Activated T-helper 1 cell treated with anti-CD3 and anti-CD28 coated beads, Interleukin-2, amount 50 U/mL, for 16 hours (primary cell): ENCODE results near the gene TOP2A.

Source experiments
- DNase-seq, 2 donors: peaks; one replicate each; pipeline ENCODE4 v3.0.0-alpha.2; 2020; ENCODE audit warnings: low read depth in 1 of 2, low spot score in 1 of 2

The TOP2A gene

GRCh38 chr17:40361925-40362695 is 55.6 kb downstream of the TOP2A start:
- no peak for DNase-seq

DNA sequence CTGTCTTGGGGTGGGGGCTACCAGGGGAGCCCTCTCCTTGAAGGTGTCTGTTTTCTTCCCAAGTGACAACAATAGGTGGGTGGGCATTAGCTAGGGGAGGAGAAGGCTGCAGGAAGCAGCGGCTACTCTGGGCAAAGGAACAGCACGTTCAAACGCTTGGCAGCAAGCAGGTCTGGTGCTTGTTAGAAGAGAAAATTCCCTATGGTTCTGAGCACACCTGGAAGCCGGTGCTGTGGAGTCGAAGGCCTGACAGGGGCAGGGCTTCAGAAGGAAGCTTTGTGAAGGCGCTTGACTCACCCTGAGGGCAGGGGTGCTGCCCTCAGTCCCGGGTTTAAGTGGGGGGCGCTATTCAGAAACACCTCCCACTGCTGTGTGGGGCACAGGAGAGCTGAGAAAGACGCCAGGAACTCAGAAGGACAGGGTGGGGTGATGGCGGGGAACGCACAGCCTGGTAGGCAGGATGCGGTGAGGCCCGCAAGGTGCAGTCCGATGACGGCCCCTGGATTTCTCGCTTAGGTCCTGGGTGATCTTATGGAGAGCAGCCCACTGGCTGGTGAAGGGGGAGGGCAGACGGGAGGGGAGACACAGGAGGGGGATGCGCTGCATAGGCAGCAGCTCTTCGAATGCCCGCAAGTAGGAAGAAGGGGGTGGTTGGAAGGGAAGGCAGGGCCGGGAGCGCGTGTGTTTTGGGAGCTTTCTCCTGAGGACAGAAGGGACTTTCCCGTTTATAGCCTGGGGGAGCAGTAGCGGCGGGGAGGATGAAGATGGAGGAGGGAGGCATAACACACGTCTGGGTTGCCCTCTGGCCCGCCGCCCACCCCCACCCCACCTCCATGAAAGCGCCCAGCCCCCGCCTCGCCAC is 56.4 kb downstream of the TOP2A start:
- no peak for DNase-seq

DNA sequence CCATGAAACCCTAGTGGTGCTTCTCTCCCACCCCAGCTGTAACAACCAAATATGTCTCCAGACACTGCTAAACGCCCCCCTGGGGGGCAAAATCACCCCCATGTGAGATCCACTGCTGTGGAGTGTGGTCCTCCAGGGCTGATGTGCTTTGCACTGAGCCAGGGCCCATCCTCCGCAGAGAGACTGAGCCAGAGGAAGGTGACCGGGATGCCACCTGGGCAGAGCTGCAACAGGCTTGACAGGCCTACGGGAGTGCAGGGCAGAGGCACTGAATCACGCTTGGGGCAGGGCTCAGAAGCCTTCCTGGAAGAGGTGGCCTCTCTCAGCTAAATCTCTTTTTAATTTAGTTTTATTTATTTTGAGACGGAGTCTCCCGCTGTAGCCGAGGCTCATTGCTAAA is 57.6 kb downstream of the TOP2A start:
- no peak for DNase-seq

DNA sequence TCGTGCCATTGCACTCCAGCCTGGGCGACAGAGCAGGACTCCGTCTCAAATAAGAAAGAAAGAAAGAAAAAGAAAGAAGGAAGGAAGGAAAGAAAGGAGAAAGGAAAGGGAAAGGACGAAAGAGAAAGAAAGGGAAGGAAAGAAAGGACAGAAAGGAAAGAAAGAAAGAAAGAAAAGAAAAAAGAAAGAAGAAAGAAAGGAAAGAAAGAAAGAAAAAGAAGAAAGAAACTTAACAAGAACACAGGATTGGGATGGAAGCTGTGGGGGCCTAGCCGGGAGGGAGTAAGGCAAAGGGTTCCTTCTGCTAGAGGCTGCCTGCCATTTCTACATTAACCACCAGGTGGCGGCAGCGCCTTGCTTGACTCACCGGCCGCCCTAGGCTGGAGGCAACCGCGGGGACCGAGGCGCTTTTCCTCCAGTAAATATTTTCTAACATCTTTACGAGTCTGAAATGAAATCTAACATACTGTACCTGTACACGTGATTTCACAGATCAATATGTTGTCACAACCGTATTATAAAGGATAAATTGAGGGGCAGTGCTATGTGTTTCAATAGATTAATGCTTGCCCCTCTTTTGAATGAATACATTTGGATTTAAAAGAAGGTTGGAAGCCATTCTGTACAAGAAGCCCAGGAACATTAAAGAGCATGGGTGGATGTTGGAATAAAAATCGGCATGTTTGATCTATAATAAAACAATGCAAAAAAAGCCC is 59.2 kb downstream of the TOP2A start:
- DNase-seq: peak; percentile 79 to 90

GRCh38 chr17:40356990-40357881 is 60.5 kb downstream of the TOP2A start:
- no peak for DNase-seq

DNA sequence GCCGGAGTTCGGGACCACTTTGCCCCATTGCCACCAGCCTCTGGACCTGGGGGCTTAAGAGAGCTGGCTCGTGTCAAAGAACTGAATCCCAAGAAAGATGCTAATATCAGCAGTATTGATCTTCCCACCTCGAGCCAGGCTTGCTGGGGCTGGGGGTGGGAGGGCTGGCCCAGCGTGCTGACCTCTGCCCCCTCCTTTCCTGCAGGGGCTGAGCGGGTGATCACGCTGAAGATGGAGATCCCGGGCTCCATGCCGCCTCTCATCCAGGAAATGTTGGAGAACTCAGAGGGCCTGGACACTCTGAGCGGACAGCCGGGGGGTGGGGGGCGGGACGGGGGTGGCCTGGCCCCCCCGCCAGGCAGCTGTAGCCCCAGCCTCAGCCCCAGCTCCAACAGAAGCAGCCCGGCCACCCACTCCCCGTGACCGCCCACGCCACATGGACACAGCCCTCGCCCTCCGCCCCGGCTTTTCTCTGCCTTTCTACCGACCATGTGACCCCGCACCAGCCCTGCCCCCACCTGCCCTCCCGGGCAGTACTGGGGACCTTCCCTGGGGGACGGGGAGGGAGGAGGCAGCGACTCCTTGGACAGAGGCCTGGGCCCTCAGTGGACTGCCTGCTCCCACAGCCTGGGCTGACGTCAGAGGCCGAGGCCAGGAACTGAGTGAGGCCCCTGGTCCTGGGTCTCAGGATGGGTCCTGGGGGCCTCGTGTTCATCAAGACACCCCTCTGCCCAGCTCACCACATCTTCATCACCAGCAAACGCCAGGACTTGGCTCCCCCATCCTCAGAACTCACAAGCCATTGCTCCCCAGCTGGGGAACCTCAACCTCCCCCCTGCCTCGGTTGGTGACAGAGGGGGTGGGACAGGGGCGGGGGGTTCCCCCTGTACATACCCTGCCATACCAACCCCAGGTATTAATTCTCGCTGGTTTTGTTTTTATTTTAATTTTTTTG is 61.6 kb downstream of the TOP2A start:
- no peak for DNase-seq

DNA sequence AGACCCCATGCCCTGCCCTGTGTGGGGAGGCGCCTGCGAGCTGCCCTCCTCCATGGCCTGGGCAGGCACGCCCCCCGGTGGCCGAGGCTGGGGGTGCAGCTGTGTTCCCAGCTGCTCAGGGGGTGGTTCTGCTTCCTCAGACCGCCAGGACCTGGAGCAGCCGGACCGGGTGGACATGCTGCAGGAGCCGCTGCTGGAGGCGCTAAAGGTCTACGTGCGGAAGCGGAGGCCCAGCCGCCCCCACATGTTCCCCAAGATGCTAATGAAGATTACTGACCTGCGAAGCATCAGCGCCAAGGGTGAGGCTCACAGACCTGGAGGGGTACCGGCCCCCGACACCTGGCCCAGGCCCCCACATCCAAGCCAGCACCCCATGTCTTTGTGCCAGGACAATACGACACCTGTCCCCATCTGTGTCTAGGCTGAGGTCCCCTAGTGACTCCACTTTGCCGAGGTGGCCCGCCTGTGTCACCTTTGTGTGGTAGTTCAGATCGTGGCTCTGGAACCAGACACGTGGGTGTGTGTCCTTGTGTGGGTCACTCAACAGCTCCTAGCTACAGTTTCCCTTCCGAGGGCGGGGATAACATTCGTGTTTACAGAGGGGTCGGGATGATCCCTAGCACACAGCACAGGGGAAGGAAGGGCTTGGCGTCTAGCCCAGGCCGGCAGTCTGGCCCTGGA is 62.4 kb downstream of the TOP2A start:
- DNase-seq: peak; percentile 67 to 69

- no peak for DNase-seq
These were observed 63.2 kb downstream of the TOP2A start for GRCh38 chr17:40354221-40355122.

DNA sequence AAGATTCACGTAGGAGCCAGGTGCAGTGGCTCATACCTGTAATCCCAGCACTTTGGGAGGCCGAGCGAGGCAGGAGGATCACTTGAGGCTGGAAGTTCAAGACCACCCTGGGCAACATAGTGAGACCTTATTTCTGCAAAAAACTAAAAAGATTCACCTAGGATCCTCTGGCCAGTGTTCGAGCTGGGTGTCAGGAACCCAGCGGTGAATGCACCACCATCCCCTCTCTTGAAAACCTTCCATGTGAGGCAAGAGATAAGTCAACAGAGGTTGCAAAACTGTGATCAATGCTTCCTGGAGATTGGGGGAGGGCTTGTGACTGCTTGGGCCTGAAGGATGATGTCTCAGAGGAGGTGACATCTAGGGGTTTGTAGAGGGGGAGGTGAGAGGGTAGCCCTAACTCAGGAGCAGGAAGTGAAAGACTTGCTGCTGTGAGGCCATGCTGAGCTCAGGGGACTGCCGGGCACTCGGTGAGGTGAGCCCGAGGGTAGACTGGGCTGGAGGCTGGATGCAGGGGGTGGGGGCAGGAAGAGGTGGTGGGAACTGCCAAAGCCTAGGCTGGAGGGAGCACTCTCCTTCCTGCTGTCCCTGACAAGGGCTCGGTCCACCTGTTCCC is 64.8 kb downstream of the TOP2A start:
- DNase-seq: no peak

- DNase-seq: no peak
These were observed 65.4 kb downstream of the TOP2A start for GRCh38 chr17:40352237-40352778.

- no peak for DNase-seq
These were observed 66.1 kb downstream of the TOP2A start for GRCh38 chr17:40351359-40352236.

- DNase-seq: no peak
These were observed 66.9 kb downstream of the TOP2A start for GRCh38 chr17:40350689-40351358.

DNA sequence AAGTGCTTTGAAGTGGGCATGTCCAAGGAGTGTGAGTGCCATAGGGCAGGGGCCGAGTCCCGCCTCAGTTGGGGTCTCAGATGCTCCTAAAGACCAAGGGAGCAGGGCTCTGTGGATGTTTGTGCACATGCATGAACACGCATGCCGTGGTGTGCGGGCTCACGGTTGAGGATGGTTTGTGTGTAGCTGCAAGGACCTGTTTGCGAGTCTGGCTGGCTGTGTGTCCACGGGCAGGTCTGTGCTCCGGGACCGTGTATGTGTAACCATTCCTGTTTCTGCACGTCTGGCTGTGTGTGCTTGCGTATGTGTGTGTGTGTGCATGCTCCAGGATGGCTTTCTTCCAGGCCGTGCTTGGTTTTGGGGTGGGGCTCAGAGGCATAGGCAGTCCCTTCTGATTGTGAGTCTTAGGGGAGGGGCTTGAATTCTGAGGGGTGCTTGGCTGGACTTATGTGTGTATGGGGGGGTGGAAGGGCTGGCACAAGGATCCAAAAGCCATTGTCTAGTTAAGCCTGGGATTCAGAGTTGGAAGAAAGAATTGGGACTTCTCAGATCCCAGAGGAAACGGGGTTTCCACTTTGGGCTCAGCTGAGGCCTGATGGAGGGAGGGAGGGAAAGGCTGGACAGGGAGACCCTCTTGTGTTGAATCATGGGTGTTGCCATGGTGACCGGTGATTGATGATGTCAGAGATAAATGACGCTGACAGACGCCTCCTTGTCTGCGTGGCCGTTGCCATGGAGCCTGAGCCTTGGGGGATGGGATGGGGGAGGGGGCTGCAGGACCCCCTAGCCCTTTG is 67.6 kb downstream of the TOP2A start:
- DNase-seq: no peak

DNA sequence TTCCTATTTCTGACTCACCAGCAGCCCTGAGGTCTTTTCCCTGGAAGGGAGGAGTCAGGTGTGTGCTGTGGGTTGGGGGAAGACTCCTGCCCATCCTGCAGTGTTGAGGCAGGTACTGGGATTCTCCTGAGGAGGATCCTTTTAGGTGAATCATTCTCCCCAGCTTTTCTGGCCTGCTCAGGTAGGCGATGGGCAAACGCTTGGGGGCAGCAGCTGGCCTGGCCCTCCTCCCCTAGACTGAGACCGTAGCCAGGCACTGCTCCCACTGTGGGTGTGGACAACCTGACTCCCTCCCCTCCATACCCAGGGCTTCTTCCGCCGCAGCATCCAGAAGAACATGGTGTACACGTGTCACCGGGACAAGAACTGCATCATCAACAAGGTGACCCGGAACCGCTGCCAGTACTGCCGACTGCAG is 68.2 kb downstream of the TOP2A start:
- DNase-seq: no peak
